HEK293T (cell line): Measurements from ENCODE around the gene FAM222B.

Experiments used
- CTCF ChIA-PET: fragments of 350-600 bp; formaldehyde crosslinking; extraction: SDS; loops from one replicate; lab custom pipeline; 2021; ENCODE audit warnings: antibody characterized with exemption, inconsistent platforms; lab: Yijun Ruan, JAX
- POLR2A ChIA-PET: fragments of 350-600 bp; formaldehyde crosslinking; extraction: SDS; loops from one replicate; lab custom pipeline; 2020; ENCODE audit warnings: antibody characterized with exemption, inconsistent platforms; lab: Yijun Ruan, JAX
- DNase-seq: peaks from one replicate; pipeline ENCODE4 v3.0.0; 2012; ENCODE audit warnings: mixed read lengths; ENCODE audit errors: extremely low spot score
- ARNT ChIP-seq: fragments of 450-650 bp; IDR thresholded peaks from 2 replicates; pipeline ENCODE4 v1.6.1; 2017; ENCODE audit warnings: mild to moderate bottlenecking
- BHLHE40 ChIP-seq: fragments of 450-650 bp; IDR thresholded peaks from 2 replicates; pipeline ENCODE4 v1.6.1; 2016; ENCODE audit warnings: mild to moderate bottlenecking, moderate library complexity, borderline replicate concordance
- CTBP1 ChIP-seq: fragments of 450-650 bp; IDR thresholded peaks from 2 replicates; pipeline ENCODE4 v1.6.1; 2016; ENCODE audit warnings: borderline replicate concordance
- ELF4 ChIP-seq: fragments of 450-650 bp; IDR thresholded peaks from 2 replicates; pipeline ENCODE4 v1.6.1; 2017; ENCODE audit warnings: antibody characterized with exemption
- FOXA1 ChIP-seq: fragments of 450-650 bp; IDR thresholded peaks from 2 replicates; pipeline ENCODE4 v1.6.1; 2016; ENCODE audit warnings: mild to moderate bottlenecking
- FOXK2 ChIP-seq: fragments of 450-650 bp; IDR thresholded peaks from 2 replicates; pipeline ENCODE4 v1.6.1; 2016; ENCODE audit warnings: mild to moderate bottlenecking
- FOXM1 ChIP-seq: fragments of 450-650 bp; IDR thresholded peaks from 2 replicates; pipeline ENCODE4 v1.6.1; 2017; ENCODE audit warnings: mild to moderate bottlenecking, borderline replicate concordance
- HDGF ChIP-seq: fragments of 450-650 bp; IDR thresholded peaks from 2 replicates; pipeline ENCODE4 v1.6.1; 2017; ENCODE audit warnings: antibody characterized with exemption, borderline replicate concordance
- L3MBTL2 ChIP-seq: fragments of 450-650 bp; conservative IDR thresholded peaks from 2 replicates; pipeline ENCODE4 v1.6.1; 2016; ENCODE audit warnings: mild to moderate bottlenecking
- LEF1 ChIP-seq: fragments of 450-650 bp; IDR thresholded peaks from 2 replicates; pipeline ENCODE4 v1.6.1; 2017; ENCODE audit warnings: mild to moderate bottlenecking, borderline replicate concordance
- NFRKB ChIP-seq: fragments of 450-650 bp; IDR thresholded peaks from 2 replicates; pipeline ENCODE4 v1.6.1; 2016; ENCODE audit warnings: mild to moderate bottlenecking, moderate library complexity
- SP1 ChIP-seq: fragments of 450-650 bp; IDR thresholded peaks from 2 replicates; pipeline ENCODE4 v1.6.1; 2017
- SUZ12 ChIP-seq: fragments of 450-650 bp; IDR thresholded peaks from 2 replicates; pipeline ENCODE4 v1.6.1; 2016; ENCODE audit warnings: mild to moderate bottlenecking
- TARDBP ChIP-seq: fragments of 450-650 bp; IDR thresholded peaks from 2 replicates; pipeline ENCODE4 v1.6.1; 2016
- ZNF384 ChIP-seq: fragments of 450-650 bp; IDR thresholded peaks from 2 replicates; pipeline ENCODE4 v1.6.1; 2016
- TF ChIP-seq, protein P1 (sequence below): fragments of 450-650 bp; IDR thresholded peaks from 2 replicates; pipeline ENCODE4 v1.6.1; 2016

The FAM222B gene

DNA sequence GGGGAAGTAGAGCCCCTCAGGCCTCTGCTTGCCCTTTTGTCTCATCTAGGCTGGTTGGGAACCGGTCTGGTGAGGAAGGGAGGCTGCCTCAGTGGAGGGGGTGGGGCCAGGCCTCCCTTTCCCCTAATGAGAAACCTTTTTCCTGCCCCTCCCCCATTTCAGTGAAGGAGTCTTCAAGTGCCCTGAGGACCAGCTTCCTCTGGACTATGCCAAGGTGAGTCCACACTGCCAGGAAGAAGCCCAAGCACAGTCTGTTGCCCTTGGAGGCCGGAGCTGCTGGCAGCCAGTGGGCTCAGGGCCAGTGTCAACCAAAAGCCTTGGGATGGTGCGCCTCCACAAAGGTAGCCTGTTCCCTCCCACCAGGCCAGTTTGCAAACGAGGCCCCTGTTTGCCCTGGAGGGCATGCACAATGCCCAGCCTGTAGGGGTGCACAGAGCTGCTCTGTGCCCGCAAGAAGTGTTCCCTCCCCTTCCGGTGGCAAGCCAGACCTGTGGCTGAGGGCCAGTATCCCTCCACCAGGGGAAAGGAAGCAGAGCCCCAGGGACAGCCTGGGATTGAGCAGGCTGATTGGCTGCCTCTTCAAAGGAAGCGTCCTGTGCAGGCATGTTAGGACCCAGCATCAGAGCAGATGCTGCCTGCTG is 95.4 kb downstream of the FAM222B start:
- DNase-seq, result no peak

DNA sequence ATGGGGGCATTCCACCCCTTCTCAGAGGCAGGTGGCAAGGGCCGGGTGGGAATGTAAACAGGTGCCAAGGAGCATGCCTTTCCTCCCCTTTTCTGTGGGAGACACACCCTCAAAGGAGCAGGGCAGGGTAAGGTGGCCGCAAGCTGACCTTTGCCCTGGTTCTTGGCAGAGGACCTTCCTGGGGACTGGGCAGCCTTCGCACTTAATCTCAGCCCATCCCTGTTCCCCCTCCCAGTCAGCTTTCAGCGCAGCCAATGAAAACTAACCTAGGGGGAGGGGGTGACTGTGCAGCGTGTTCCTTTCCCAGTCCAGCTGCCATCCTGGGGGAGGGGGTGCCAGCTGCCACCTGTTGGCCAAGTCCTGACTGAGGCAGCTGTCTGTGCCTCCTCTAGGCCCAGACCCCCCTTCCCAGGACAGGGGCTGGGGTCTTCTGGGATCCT is 96.0 kb downstream of the FAM222B start:
- ChIA-PET CTCF (interaction anchor here (0.6 to 9.3 kb wide), 4 partner anchors 13 to 103 kb away, joined by 3 to 185 read pairs (median 5); partner anchors contain the start of genes NEK8 and TLCD1), POLR2A (interaction anchor here (0.9 to 17.2 kb wide), 4 partner anchors 17 to 96 kb away, joined by 3 to 409 read pairs (median 7); partner anchors contain the start of genes NEK8, RPL23A and TLCD1)
- TF ChIP-seq ARNT, result no peak
- no peak for TF ChIP-seq ELF4
- no peak for TF ChIP-seq TARDBP
- no peak for DNase-seq

More for the DNA sequence above, 95.4 kb downstream of the FAM222B start:
- CTCF ChIA-PET, result interaction anchor here (0.6 to 9.3 kb wide), 4 partner anchors 13 to 103 kb away, joined by 3 to 185 read pairs (median 5); partner anchors contain the start of genes NEK8 and TLCD1
- TF ChIP-seq SP1, result no peak
- no peak for TF ChIP-seq LEF1
- TF ChIP-seq SUZ12, result no peak
- TF ChIP-seq CTBP1, result no peak
- TF ChIP-seq, protein P1, sequence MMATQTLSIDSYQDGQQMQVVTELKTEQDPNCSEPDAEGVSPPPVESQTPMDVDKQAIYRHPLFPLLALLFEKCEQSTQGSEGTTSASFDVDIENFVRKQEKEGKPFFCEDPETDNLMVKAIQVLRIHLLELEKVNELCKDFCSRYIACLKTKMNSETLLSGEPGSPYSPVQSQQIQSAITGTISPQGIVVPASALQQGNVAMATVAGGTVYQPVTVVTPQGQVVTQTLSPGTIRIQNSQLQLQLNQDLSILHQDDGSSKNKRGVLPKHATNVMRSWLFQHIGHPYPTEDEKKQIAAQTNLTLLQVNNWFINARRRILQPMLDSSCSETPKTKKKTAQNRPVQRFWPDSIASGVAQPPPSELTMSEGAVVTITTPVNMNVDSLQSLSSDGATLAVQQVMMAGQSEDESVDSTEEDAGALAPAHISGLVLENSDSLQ, result no peak
- TF ChIP-seq FOXM1, result no peak
- no peak for TF ChIP-seq FOXA1
- TF ChIP-seq L3MBTL2, result no peak
- TF ChIP-seq BHLHE40, result no peak
- TF ChIP-seq HDGF, result no peak
- no peak for TF ChIP-seq NFRKB
- POLR2A ChIA-PET, result interaction anchor here (0.9 to 17.2 kb wide), 4 partner anchors 16 to 96 kb away, joined by 3 to 409 read pairs (median 7); partner anchors contain the start of genes NEK8, RPL23A and TLCD1

DNA sequence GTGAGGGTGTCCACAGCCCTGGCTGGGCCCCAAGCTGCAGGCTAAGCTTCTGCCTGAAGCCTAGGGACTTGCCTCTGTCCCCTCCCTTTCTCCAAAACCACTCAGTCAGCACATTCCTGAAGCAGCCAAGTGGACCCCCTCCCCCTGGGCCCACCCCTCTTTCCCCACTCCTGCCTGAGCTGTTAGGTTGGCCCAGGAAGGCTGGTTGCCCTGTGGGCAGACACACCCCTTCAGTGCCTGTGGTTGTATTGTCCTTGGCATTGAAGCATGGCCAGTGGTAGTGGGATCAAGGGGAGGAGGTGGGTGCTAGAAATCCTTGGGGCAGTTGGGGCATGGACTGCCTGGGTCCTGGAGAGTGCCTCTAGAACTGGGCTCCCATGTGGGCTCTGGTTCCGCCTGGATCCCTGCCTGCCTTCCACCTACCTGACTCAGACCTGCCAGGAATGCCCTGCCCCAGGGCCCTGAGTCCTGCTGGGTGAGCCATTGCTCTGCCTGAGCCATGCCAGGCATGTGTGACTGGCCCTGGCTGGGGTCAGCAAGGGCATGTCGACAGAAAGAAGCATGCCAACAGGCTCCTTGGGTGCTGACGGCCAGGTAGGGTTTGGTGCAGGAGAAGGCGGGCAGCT is 96.7 kb downstream of the FAM222B start:
- TF ChIP-seq SUZ12, result no peak
- no peak for TF ChIP-seq ARNT
- no peak for TF ChIP-seq SP1
- TF ChIP-seq ELF4, result no peak
- no peak for TF ChIP-seq L3MBTL2
- no peak for TF ChIP-seq CTBP1
- TF ChIP-seq NFRKB, result no peak
- TF ChIP-seq ZNF384, result no peak
- no peak for TF ChIP-seq FOXA1
- TF ChIP-seq FOXM1, result no peak
- TF ChIP-seq HDGF, result no peak
- ChIA-PET POLR2A (interaction anchor here (0.8 to 17.2 kb wide), 9 partner anchors 12 to 204 kb away, joined by 3 to 409 read pairs (median 5); partner anchors contain the start of genes FAM222B, NEK8, RPL23A and TLCD1), CTCF (interaction anchor here (0.5 to 9.3 kb wide), 4 partner anchors 18 to 61 kb away, joined by 4 to 185 read pairs (median 6); partner anchors contain the start of genes NEK8 and TLCD1)
- DNase-seq, result no peak

DNA sequence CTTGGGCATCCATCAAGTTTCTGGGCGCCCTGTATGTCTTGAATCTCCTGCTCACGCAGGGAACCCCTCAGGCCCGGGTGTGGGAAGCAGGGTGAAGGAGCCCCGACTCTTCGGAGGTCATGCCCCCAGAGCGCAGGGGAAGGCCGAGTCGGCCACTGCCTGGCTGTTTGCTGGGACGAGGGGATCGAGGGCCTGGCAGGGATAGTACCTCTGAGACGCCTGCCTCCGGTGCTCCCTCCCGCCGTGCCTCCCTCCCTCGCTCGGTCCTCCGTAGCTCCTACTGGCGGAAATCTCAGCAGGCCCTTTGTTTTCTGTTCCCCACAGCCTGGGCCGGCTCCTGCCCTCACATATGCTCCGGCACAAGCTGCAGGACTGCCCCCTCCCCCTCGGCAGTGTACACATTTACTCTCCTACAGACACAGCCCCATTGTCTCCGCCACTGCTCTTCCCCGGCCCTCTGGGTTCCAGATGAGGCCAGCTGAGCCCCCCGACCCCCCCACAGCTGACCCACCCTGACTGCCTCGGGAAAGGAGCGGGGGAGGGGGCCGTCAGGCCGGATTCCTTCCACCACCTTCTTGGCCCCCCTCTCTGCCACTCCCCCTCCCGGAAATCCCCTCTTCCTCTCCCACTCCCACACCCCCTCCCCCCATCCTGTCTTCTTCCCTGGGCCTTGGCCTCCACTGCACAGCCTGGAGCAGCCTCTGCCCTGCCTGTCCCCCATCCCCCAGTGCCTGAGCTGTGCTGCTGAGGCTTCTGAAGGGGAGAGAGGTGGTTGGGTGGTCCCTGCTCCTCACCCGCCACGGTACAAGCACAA is 97.4 kb downstream of the FAM222B start:
- POLR2A ChIA-PET, result interaction anchor here (0.8 to 17.2 kb wide), 10 partner anchors 10 to 204 kb away, joined by 3 to 409 read pairs (median 4); partner anchors contain the start of genes FAM222B, NEK8, RPL23A and TLCD1
- no peak for DNase-seq

More for the DNA sequence above, 97.4 kb downstream of the FAM222B start:
- CTCF ChIA-PET, result interaction anchor here (1.7 to 9.3 kb wide), 2 partner anchors 18 to 19 kb away, joined by 4 to 185 read pairs; partner anchors contain the start of genes NEK8 and TLCD1
- TF ChIP-seq ELF4 (no peak), L3MBTL2 (no peak), FOXA1 (no peak), ZNF384 (no peak), SP1 (no peak), SUZ12 (no peak), HDGF (no peak), CTBP1 (no peak), LEF1 (no peak), FOXM1 (no peak), ARNT (no peak), NFRKB (no peak), BHLHE40 (no peak), TARDBP (no peak), FOXK2 (no peak)
- TF ChIP-seq, protein P1, result no peak
